Activated T-helper 1 cell treated with anti-CD3 and anti-CD28 coated beads, Interleukin-2, amount 50 U/mL, for 16 hours (primary cell): ENCODE measurements around the gene FBXO7.

Experiments
- DNase-seq, 2 donors: peaks; one replicate each; pipeline ENCODE4 v3.0.0-alpha.2; 2020; ENCODE audit warnings: low read depth in 1 of 2, low spot score in 1 of 2

Gene FBXO7

DNA sequence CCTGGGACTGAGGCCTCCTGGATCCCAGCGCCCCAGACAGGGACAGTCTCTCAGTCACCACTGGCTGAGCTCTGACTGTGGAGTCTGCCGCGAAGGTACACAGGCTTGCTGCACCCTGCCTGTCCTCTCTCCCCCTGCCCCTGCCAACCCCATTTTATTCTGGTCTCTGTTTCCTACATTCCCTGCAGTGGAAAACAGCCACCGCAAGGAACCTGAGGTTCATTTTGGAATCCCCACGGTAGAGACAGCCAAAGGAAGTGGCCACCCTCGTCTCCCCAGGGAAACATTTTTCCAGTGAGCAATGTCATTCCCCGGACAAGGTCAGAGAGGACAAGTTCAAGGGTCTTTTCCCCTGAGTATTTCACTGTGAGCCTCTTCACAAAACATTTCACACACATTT lies 56.6 kb downstream of the FBXO7 start:
- no peak for DNase-seq

DNA sequence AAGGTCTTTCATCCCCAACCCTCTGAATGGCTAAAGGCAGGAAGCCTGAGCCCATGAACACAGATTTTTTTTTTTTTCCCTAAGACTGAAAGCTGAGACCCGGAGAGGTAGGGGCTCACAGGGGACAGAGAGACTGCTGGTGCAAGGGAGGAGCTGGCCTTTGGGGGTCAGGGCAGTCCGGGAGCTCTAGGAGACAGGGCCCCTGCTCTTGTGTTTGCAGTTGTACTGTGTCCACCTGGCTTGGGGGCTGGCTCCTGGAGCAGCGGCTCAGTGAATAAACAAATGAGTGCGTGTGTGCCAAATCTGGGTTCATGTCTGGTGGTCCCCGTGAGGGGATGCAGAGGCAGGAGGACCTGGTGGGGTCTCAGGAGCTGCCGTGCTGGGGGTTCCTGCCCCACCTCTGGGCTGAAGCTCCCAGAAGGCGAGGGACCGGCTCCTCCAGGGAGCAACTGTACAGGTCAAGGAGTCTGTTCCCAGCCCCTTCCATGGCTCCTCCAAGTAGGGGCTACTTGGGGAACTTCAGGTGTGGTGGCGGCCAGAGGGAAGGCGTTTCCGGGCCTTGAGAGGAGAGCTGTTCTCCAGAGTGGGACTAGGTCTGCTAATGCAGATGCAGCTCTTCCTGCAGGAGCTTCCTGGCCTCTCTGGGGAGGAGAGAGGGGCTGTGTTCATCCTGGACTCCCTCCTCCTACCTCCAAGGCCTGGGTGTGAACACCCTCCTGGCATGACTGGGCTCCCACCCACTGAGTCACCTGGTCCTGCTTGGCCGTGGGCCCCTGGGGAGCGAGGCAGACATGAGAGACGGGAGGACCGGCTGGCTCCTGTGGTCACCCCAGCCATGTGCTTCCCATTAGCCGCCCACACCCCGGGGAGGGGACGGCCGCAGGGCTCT lies 57.6 kb downstream of the FBXO7 start:
- no peak for DNase-seq

DNA sequence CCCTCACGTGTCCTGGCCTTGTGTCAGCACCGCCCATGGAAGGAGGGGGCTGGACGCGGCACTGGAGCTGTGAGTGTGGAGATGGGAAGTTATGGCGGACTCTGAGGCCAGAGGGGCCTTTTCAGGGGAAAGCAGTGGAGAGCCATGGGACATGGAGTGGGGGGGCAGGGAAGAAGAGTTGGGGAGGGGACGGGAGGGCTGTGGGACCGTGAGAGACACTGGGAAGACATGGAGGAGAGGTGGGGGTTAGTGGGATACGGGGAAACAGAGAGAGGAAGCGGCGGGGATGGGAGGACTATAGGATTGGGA lies 58.2 kb downstream of the FBXO7 start:
- DNase-seq = no peak

DNA sequence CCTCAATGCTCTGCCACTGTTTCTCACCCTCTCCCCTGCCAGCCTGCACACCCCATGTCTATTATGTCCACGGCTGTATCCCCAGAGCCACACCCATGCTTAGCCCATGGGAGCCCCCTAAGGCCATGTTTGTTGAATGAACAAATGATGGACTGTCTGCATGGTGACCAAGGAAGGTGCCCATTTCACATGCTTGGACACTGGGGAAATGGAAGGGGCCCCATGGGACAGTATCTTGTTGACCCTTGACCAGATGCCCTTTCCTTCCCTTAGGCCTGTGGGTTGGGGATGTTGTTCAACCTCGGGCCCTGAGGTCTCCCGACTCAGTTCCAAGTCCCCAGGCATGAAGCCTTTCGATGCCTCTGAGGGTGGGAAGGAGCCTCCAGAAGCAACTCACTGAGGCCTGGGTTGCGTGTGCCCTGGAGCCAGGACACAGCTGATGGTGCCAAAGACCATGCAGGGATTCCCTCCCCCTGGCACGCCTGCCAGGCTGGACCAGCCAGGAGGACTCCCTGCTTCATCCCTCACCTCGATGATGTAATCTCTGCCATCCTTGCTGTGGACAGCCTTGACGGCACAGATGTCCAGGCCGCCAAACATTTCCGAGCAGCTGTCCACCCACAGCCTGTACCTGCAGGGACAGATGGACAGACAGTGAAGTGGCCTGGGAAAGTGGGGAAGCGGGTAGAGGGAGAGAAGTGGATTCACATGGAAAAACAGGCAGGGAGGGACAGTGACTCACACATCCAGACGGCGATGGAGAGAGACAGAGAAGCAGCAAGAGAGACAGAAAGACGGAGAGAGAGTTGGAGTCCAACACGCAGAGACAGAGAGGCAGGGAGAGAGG lies 58.9 kb downstream of the FBXO7 start:
- no peak for DNase-seq

DNA sequence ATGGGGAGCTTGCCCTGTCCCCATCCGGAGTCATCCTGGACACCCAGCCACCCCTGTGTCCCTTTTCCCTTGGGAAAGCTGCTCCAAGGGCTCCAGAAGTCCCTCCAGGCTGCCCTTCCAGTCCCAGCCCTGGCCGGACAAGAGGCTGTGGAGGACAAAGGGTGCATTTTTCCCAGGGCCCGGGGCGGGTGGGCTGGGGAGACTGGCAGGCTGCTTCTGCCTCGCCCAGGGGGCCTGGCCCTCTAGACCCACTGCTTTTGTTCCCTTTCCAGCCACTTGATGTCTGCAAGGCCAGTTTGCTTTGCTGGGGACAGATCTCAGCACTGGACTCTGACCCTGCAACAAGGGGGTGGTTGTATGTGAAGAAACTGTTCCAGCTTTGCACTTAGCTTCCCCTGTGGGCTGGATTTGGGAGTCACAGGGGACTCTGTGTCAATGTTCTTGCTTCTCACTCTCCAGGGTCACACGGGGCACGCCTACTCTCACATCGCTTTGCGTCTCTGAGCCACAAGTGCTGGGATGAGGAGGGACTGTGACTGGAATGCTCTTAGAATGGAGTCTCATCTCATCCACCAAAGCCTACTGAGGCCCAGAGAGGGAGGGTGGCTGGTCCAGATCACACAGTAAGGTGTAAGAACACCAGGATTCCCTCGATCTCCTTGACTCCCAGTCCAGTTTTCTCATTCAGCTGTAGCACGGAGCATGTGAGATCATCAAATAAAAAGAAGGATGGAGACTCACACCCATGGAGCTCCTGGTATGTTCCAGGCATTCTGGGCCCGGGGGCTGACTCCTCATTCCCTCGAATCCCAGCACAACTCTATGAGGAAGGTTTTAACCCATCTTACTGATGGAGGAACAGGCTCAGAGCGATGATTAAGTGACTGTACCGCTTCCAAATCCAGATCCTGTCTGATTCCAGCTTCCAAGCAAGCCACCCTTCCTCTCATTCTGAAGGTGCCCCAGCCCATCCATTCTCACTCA lies 59.9 kb downstream of the FBXO7 start:
- DNase-seq = no peak

DNA sequence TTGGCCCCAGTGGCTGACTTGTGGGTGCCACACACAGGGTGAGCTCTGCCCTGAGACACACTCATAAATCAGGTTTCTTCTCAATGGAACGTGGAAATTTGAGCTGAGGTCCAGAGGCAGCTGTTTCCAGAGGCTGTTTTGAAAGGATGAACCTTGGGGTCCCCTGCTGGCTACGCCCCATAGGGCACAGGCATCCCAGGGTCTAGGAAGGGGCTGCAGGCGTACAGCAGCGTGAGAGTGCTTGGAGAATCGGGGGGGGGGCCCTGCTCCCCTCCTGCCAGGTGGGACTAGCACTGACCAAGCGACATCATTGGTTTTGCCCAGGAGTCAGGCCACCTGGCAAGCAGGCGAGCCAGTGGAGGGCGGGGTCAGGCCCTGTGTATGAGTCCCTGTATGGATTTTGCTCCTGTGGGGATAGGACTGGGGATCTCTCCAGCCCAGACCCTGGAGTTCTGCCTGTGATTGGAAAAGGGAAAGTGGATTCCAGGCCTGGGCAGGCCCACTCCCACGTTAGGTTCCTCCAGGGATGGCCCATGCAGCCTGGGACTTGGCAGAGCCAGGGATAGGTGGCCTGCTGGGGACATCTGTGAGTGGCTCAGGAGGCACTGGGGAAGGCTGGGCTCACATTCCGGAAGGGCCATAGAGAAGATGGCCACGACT lies 61.0 kb downstream of the FBXO7 start:
- DNase-seq = no peak

DNA sequence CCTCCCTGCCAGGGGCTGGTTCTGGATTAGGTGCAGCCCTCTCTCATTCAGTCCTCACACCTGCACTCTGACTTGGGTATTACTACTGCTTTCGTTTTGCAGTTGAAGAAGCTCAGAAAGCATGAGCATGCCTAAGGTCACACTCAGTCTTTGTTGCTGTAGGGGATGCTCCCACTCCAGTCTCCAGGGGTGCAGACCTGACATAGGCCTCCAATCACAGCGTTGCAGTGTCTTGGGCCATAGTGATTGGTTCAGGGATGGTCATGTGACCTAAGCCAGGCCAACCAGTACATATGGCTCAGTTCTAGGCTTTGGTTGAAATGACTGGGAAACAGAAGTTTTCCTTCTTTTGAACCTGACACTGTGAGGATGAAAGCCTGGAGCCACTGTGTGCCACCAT lies 61.7 kb downstream of the FBXO7 start:
- DNase-seq = no peak

DNA sequence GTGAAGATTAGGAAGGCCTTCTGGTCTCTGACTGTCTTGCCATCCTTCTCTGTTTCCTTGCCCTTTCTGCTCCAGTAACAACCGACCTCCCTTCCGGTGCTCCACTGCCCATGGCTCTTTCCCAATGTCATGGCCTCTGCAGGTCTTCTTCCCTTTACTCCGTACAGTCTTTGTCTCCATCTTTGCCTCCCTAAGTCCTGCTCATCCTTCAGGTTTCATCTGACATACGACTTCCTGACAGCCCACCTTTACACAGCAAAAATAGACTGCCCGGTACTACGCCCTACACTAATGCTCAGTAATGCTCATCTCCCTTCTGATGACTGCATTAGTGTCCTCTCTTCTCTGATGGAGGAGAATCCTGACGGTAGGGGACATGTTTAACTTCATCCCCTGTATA lies 63.9 kb downstream of the FBXO7 start:
- no peak for DNase-seq

DNA sequence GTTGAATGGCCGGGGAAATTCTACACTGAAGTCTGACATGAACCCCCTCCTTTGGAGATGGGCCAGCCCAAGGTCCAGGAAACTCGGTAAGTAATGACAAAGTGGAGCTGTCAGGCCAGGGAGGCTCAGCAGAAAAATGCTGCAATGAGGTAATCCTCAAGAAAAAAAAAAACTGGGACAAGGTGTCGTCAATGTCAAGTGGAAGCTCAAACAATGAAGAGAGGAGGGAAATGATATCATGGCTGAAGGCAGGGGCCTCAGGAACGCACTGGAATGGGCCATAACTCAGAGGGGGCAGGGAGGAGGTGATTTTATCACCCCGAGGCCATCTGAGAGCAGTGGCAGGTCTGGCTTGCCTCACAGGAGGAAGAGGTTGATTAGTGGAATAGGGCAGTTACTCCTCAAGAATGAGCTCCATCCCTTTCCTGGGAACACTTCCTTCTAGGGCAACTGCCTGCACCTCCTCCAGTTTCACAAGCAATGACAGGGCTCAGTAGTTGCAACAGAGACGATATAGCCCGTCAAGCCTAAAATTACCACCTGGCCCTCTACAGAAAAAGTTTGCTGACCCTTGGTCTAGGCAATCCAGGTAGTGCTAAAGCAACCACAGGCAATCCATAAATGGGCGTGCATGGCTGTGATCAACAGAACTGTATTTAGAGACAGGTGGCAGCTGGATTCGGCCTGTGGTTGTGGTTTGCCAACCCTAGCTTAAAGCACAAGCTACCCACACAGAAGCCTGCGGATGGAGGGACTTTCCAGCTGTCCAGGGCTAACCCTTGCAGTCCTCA lies 65.2 kb downstream of the FBXO7 start:
- no peak for DNase-seq

DNA sequence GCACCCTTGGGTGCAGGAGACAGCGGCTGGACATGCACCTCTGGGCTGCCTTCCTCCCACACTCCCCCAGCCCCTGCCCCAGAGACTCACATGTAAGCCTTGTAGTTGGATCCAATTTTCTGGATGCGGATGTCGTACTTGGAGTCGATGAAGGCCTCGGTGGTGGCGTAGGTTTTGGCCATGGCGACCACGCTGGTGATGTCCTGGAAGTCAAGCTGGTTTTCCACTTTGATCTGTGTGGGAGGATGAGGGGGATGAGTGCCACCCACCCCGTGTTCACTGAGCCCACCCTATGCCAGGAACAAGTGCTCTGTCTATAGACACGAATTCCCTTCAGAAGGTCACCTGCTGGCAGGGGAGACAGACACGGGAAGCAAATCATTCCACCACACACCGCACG lies 66.9 kb downstream of the FBXO7 start:
- DNase-seq = no peak

DNA sequence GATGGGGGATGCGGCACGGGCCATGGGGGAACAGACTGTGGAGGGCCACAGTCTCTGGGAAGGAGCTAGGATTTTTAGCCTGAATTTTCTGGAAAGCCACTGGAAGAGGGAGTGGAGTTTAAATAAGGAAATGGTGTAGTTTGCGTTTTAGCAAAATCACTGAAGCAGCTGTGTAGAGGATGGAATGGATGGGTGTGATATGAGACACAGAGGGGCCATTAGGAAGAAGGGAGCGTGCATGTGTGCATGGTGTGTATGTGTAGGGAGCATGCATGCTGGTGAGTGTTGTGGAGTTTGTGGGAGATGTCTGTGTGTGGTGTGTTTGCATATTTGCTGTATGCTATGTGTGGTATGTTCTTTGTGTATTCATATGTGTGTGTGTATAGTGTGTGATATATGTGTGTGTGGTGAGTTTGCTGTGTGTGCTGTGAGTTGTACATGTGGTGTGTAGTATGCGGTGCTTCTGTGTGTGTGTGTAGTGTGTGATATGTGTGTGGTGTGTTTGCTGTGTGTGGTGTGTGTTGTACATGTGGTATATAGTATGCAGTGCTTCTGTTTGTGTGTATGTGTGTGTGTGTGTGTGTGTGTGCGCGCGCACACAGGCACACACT lies 67.6 kb downstream of the FBXO7 start:
- no peak for DNase-seq

DNA sequence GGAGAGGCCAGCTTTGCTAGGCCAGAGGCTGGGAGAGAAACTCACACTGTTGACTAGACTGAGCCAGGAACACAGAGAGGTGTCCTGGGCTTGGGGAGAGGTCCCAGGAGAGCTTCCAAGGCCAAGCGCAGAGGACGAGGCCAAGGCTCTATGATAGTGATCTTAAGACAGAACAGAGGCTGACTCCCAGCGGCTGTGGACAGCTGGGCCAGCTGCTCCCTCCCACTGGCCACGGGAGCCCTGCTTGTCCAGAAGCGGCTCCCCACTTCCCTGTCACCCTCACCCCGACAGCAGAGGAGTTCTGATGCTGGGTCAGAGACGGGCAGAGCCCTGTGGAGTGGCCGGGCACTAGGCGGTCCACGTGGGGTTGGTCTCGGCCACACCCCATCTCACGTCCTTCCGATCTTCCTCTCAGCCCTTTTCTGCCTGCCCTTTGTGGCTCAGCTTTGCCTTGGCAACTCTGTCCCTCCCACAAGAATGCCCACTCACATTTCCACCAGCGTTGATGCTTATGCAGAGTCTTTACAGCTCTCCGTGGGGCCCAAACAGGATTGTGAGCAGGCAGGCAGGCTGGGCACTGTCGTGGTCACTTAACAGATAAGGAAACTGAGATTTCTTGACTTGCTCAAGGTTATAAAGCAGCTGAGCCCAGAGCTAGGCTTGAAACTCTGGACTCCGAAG lies 68.2 kb downstream of the FBXO7 start:
- DNase-seq = no peak

DNA sequence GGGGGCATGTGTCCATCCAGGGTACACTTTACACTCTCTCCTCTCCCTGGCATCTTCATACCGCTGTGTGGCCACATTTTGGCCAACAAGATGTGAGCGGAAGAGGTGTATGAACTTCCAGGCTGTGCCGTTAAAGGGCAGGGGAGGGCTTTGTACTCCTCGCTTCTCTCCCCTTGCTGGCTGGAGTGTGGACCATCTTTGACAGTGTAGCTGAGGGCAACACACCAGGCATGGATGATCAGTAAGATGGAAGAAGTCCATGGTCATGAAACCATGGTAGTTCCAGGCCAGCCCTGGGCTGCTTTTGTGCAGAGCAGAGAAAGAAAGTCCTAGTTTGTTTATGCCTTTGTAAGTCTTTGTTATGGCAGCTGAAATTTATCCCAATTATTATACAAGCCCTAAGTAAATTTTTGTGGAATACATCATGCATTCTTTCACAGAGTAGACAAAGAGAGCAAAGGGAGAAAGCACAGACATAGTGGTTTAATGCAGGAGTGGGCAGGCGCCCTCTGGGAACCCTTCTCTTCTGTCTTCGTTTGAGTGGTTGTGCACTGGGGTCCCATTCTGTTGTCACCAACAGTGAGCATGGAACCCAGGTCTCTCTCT lies 70.4 kb downstream of the FBXO7 start:
- DNase-seq = no peak

DNA sequence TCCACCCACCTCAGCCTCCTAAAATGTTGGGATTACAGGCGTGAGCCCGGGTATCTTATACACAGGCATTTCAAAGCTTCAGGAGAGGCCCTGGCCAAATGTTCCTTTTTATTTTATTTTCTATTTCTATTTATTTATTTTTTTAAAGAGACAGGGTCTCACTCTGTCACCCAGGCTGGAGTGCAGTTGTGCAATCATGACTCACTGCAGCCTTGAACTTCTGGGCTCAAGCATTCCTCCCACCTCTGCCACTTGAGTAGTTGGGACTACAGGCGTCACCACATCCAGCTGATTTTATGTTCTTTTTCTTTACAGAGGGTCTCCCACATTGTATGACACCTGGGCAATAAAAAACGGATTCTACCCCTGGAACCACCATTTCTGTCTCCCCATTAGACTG lies 71.2 kb downstream of the FBXO7 start:
- DNase-seq = no peak

DNA sequence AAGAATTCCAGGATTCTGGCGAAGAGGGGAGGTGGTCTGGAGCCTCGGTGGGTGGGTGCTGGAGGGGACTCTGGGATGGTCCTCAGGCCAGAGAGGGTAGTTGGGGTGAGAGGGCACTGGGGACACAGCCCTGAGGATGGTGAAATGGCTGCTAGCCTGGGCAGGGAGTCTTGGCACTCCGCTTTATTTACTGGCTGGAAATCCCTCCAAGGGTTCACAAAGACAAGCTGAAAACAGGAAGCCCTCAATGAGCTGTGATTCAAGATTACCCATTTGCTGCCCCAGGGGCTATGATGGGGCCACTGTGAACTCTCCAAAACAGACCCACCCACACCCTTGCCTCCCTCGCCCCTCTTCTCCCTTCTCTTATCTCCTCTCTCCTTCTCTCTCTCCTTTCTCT lies 71.9 kb downstream of the FBXO7 start:
- DNase-seq = no peak

DNA sequence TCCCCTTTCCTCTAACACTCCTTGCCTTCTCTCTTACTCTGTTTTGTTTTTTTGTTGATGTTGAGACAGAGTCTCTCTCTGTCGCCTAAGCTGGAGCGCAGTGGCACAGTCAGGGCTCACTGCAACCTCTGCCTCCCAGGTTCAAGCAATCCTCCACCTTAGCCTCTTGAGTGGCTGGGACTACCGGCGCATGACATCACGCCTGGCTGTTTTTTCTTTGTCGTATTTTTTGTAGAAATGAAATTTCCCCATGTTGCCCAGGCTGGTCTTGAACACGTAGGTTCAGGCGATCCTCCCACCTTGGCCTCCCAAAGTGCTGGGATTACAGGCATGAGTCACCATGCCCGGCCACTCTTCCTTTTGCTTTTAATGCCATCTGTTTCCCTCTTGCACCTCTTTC lies 72.3 kb downstream of the FBXO7 start:
- DNase-seq = no peak

DNA sequence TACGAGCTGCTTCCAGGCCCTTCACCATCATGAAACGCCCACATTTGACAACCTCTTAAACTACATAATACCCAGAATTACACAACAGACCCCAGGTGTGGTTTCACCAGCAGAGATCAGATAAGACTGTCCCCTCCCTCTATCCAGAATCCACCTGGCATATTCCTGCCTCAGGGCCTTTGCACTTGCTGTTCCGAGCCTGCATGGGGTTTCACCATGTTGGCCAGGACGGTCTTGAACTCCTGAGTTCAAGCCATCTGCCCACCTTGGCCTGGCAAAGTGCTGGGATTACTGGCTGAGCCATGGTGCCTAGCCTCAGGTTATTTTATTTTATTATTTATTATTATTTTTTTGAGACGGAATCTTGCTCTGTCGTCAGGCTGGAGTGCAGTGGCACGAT lies 73.4 kb downstream of the FBXO7 start:
- no peak for DNase-seq
